Measurements from ENCODE around the gene SEC61B.

Gene SEC61B

GRCh38 chr9:99182356-99182755, 39.7 kb upstream of the SEC61B start:
- H3K27me3 ChIP-seq (ENCODE audit: control insufficient read depth, insufficient read depth, low read length, poor library complexity, severe bottlenecking): no peaks in the 10 kb centered on the region
- 88 to 95% methylated on average over 3 of the region's 3 CpGs for WGBS, 2 experiments
- no peak overlapping the region for H3K4me3 ChIP-seq (ENCODE audit: insufficient read depth, low read depth, low read length)
- H3K36me3 ChIP-seq (ENCODE audit: control insufficient read depth, insufficient read depth, low read length): no peaks in the 10 kb centered on the region
- no peak overlapping the region for H3K27ac ChIP-seq (ENCODE audit: insufficient read depth, low read depth, low read length, poor library complexity, severe bottlenecking)
- no peaks in the 10 kb centered on the region for H3K4me1 ChIP-seq (ENCODE audit: control insufficient read depth, insufficient read depth, low read length)
- no peaks in the 10 kb centered on the region for H3K9me3 ChIP-seq (ENCODE audit: control insufficient read depth, low read length)

DNA sequence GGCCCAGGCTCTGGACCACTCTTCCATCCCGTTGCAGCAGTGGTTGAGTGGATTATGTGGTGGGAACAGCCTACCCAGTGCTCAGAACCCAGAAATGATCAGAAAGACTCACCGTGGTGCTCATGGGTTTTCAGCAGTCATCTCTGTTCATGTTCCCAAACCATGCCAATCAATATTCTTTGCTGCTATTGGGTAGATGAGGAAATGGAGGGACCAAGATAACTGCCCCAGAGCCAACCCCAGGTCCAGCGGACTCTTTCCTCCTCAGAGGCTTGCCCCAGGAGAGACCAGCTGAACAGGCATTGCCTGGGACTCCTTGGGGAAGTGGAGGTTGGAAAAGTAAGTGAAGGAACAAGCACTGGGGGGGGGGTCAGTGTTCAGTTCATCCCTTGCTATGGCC, 38.5 kb upstream of the SEC61B start:
- Histone ChIP-seq H3K27me3 (ENCODE audit: control insufficient read depth, insufficient read depth, low read length, poor library complexity, severe bottlenecking) (no peaks in the 10 kb centered on the region), H3K4me3 (ENCODE audit: insufficient read depth, low read depth, low read length) (no peak overlapping the region), H3K36me3 (ENCODE audit: control insufficient read depth, insufficient read depth, low read length) (no peaks in the 10 kb centered on the region), H3K4me1 (ENCODE audit: control insufficient read depth, insufficient read depth, low read length) (no peaks in the 10 kb centered on the region), H3K27ac (ENCODE audit: insufficient read depth, low read depth, low read length, poor library complexity, severe bottlenecking) (no peak overlapping the region), H3K9me3 (ENCODE audit: control insufficient read depth, low read length) (no peaks in the 10 kb centered on the region)
- 94 to 100% methylated on average over 3 of the region's 3 CpGs for WGBS, 2 experiments

- WGBS, 2 experiments: 81 to 83% methylated on average over 10 of the region's 10 CpGs
- H3K36me3 ChIP-seq (ENCODE audit: control insufficient read depth, insufficient read depth, low read length): no peaks in the 10 kb centered on the region
- no peaks in the 10 kb centered on the region for H3K4me1 ChIP-seq (ENCODE audit: control insufficient read depth, insufficient read depth, low read length)
- H3K27ac ChIP-seq (ENCODE audit: insufficient read depth, low read depth, low read length, poor library complexity, severe bottlenecking): no peak overlapping the region
- no peaks in the 10 kb centered on the region for H3K27me3 ChIP-seq (ENCODE audit: control insufficient read depth, insufficient read depth, low read length, poor library complexity, severe bottlenecking)
- no peaks in the 10 kb centered on the region for H3K9me3 ChIP-seq (ENCODE audit: control insufficient read depth, low read length)
- H3K4me3 ChIP-seq (ENCODE audit: insufficient read depth, low read depth, low read length): no peak overlapping the region
Measured at GRCh38 chr9:99184110-99184474, 38.0 kb upstream of the SEC61B start.

GRCh38 chr9:99184475-99185347, 37.4 kb upstream of the SEC61B start:
- Histone ChIP-seq H3K9me3 (ENCODE audit: control insufficient read depth, low read length) (no peaks in the 10 kb centered on the region), H3K27me3 (ENCODE audit: control insufficient read depth, insufficient read depth, low read length, poor library complexity, severe bottlenecking) (no peaks in the 10 kb centered on the region), H3K4me3 (ENCODE audit: insufficient read depth, low read depth, low read length) (no peak overlapping the region), H3K4me1 (ENCODE audit: control insufficient read depth, insufficient read depth, low read length) (no peaks in the 10 kb centered on the region), H3K27ac (ENCODE audit: insufficient read depth, low read depth, low read length, poor library complexity, severe bottlenecking) (no peak overlapping the region), H3K36me3 (ENCODE audit: control insufficient read depth, insufficient read depth, low read length) (no peaks in the 10 kb centered on the region)
- 61 to 64% methylated on average over 29 of the region's 29 CpGs for WGBS, 2 experiments

- Histone ChIP-seq H3K27ac (ENCODE audit: insufficient read depth, low read depth, low read length, poor library complexity, severe bottlenecking) (no peak overlapping the region), H3K9me3 (ENCODE audit: control insufficient read depth, low read length) (no peaks in the 10 kb centered on the region), H3K4me3 (ENCODE audit: insufficient read depth, low read depth, low read length) (no peak overlapping the region), H3K27me3 (ENCODE audit: control insufficient read depth, insufficient read depth, low read length, poor library complexity, severe bottlenecking) (no peaks in the 10 kb centered on the region), H3K4me1 (ENCODE audit: control insufficient read depth, insufficient read depth, low read length) (no peaks in the 10 kb centered on the region), H3K36me3 (ENCODE audit: control insufficient read depth, insufficient read depth, low read length) (no peaks in the 10 kb centered on the region)
- WGBS, 2 experiments: 95 to 98% methylated on average over 5 of the region's 5 CpGs
Measured at GRCh38 chr9:99185348-99185632, 36.8 kb upstream of the SEC61B start.

DNA sequence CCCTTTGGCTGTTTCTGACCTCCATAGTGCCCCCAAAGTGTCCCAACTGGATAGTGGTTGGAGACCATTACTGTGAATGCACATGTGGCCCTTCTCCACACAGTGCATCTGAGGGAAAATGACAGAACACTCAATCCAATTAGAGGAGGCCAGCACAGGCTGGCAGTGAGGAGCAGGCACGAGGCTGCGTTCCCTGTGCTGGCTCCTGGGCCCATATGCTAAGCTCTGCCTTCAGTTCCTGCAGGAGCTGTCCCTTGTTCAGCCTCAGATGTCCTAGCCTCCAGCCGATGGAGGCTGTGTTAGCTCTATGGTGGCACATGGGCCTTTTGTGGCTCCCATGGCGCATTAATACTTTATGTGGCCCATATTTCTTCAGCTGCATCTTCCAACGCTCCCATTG, 36.1 kb upstream of the SEC61B start:
- no peaks in the 10 kb centered on the region for H3K4me1 ChIP-seq (ENCODE audit: control insufficient read depth, insufficient read depth, low read length)
- H3K4me3 ChIP-seq (ENCODE audit: insufficient read depth, low read depth, low read length): no peak overlapping the region
- no peaks in the 10 kb centered on the region for H3K27me3 ChIP-seq (ENCODE audit: control insufficient read depth, insufficient read depth, low read length, poor library complexity, severe bottlenecking)
- WGBS, 2 experiments: 94 to 96% methylated on average over 5 of the region's 5 CpGs
- H3K9me3 ChIP-seq (ENCODE audit: control insufficient read depth, low read length): no peaks in the 10 kb centered on the region
- H3K27ac ChIP-seq (ENCODE audit: insufficient read depth, low read depth, low read length, poor library complexity, severe bottlenecking): no peak overlapping the region
- no peaks in the 10 kb centered on the region for H3K36me3 ChIP-seq (ENCODE audit: control insufficient read depth, insufficient read depth, low read length)

DNA sequence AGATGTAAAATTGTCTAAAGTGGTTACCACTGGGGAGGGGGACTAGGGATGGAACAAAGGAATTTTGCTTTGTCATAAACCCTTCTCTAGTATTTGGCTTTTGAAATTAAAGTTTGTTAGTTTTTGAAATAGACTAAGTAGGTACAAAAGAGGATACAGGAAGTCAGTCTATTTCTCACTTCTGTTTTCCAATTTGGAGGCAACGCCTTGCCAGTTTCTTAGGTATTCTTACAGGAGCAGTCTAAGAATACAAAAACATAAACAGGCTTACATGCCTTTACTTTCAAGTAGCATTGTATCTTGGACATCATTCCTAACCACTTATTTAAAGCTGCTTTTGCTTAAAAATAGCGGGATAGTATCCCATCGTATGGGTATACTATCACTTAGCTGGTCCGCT, 34.8 kb upstream of the SEC61B start:
- Histone ChIP-seq H3K9me3 (ENCODE audit: control insufficient read depth, low read length) (no peaks in the 10 kb centered on the region), H3K27ac (ENCODE audit: insufficient read depth, low read depth, low read length, poor library complexity, severe bottlenecking) (no peak overlapping the region), H3K4me3 (ENCODE audit: insufficient read depth, low read depth, low read length) (no peak overlapping the region), H3K4me1 (ENCODE audit: control insufficient read depth, insufficient read depth, low read length) (no peaks in the 10 kb centered on the region), H3K36me3 (ENCODE audit: control insufficient read depth, insufficient read depth, low read length) (no peaks in the 10 kb centered on the region), H3K27me3 (ENCODE audit: control insufficient read depth, insufficient read depth, low read length, poor library complexity, severe bottlenecking) (no peaks in the 10 kb centered on the region)
- WGBS, 2 experiments: 83 to 94% methylated on average over 4 of the region's 4 CpGs

GRCh38 chr9:99189186-99189585, 32.9 kb upstream of the SEC61B start:
- H3K36me3 ChIP-seq (ENCODE audit: control insufficient read depth, insufficient read depth, low read length): no peaks in the 10 kb centered on the region
- no peaks in the 10 kb centered on the region for H3K4me1 ChIP-seq (ENCODE audit: control insufficient read depth, insufficient read depth, low read length)
- WGBS, 2 experiments: 64 to 65% methylated on average over 2 of the region's 2 CpGs
- H3K4me3 ChIP-seq (ENCODE audit: insufficient read depth, low read depth, low read length): no peak overlapping the region
- H3K27ac ChIP-seq (ENCODE audit: insufficient read depth, low read depth, low read length, poor library complexity, severe bottlenecking): no peak overlapping the region
- H3K9me3 ChIP-seq (ENCODE audit: control insufficient read depth, low read length): no peaks in the 10 kb centered on the region
- H3K27me3 ChIP-seq (ENCODE audit: control insufficient read depth, insufficient read depth, low read length, poor library complexity, severe bottlenecking): no peaks in the 10 kb centered on the region

DNA sequence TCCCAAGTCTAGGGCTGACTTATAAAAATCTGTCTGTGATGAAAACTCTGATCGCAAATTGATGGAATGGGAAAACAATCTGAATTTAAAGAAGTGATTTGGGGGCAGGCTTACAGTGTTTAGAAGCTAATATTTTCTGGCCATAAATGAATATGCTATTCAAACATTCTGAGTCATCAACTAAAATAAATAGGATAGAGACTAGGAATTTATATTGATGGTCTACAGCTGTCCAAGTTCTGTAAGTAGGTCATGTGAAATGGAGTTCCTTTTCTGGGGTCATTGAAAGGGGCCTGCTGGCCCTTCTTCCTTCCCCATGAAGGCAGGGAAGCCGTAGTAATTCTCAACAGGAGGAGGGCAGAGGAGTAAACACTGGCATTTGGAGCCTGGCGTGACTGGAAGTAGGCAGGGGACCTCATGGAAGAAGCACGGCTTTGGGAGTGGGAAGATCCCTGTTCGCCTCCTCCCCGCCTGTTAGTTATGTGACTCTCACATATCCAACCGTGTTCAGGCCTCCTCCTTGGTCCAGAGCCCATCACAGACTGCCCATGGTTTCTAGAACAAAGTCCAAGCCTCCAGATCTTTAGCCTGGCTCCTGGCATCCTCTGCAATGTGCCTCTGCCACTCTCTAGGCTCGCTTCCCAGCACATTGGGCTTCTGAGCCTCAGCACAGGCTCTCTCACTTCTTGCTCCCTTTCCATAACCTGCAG, 32.0 kb upstream of the SEC61B start:
- Histone ChIP-seq H3K27ac (ENCODE audit: insufficient read depth, low read depth, low read length, poor library complexity, severe bottlenecking) (no peak overlapping the region), H3K9me3 (ENCODE audit: control insufficient read depth, low read length) (no peaks in the 10 kb centered on the region), H3K4me3 (ENCODE audit: insufficient read depth, low read depth, low read length) (no peak overlapping the region), H3K27me3 (ENCODE audit: control insufficient read depth, insufficient read depth, low read length, poor library complexity, severe bottlenecking) (no peaks in the 10 kb centered on the region), H3K4me1 (ENCODE audit: control insufficient read depth, insufficient read depth, low read length) (no peaks in the 10 kb centered on the region), H3K36me3 (ENCODE audit: control insufficient read depth, insufficient read depth, low read length) (no peaks in the 10 kb centered on the region)
- 88 to 92% methylated on average over 8 of the region's 8 CpGs for WGBS, 2 experiments

DNA sequence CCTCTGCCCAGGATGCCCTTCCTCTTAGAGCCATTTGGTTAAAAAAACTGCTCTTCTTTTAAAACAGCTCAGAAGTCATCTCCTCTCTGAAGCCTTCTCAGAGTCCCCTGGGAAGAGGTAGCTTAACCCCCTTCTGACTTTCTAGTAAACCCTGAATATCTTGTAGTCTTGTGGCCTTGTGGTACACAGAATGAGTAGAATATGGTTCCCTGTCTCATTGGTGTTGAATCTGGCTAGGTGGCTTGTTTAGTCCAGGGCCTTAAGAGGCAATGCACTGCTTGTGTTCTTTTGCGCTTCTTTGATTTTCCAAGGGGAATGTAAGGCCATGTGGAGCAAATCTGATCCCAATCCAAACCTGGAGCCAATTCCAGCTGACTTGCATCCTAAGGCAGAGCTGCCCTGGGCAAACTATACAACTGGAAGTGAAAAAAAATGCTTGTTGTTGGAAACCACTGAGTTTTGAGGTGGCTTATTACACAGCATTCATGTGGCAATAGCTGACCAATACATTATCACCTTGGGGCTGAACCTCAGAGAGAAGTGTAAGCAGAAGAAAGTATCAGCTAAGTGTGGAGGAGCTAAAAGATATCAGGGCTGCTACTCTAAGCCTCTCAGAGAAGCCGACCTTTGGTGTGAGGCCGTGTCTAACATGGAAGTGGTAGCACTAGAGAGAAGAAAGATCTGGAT, 31.3 kb upstream of the SEC61B start:
- H3K27ac ChIP-seq (ENCODE audit: insufficient read depth, low read depth, low read length, poor library complexity, severe bottlenecking): no peak overlapping the region
- no peaks in the 10 kb centered on the region for H3K36me3 ChIP-seq (ENCODE audit: control insufficient read depth, insufficient read depth, low read length)
- H3K4me1 ChIP-seq (ENCODE audit: control insufficient read depth, insufficient read depth, low read length): no peaks in the 10 kb centered on the region
- no peaks in the 10 kb centered on the region for H3K27me3 ChIP-seq (ENCODE audit: control insufficient read depth, insufficient read depth, low read length, poor library complexity, severe bottlenecking)
- 80 to 86% methylated on average over 3 of the region's 3 CpGs for WGBS, 2 experiments
- no peak overlapping the region for H3K4me3 ChIP-seq (ENCODE audit: insufficient read depth, low read depth, low read length)
- H3K9me3 ChIP-seq (ENCODE audit: control insufficient read depth, low read length): no peaks in the 10 kb centered on the region
